K562 (cell line): Measurements from ENCODE around the gene SHISA6. TPM values are rescaled to one million over a fixed set of nuclear protein-coding genes. Genes with fewer than 3 reads are reported as not detected.

Source experiments
- ATAC-seq: fragments of 200-7000 bp; cut with Tn5 transposase; 3 replicates; pipeline ENCODE4 v1.9.1; 2020; ENCODE audit warnings: moderate library complexity
- BruUV-seq: library from RNA; stranded (reverse); fragments of 400-500 nt; replicated peaks from 2 replicates; lab custom pipeline; 2021; lab: Mats Ljungman, UMichigan
- CTCF ChIA-PET: fragments of 300-600 bp; formaldehyde crosslinking; extraction: SDS; loops from one replicate; lab custom pipeline; 2021; ENCODE audit warnings: low intra/inter-chr PET ratio; lab: Yijun Ruan, JAX
- POLR2A ChIA-PET: fragments of 300-600, 350-650 bp; sonication (Branson Sonifier 250); formaldehyde crosslinking; extraction: SDS; loops from one replicate; lab custom pipeline; 2021; ENCODE audit warnings: antibody characterized with exemption, inconsistent platforms; lab: Yijun Ruan, JAX
- DNase-seq, 4 experiments: peaks; one replicate each; pipeline versions ENCODE4 v3.0.0 to v3.0.0-alpha.2; 2011 to 2018; ENCODE audit warnings: low spot score in 3 of 4, mixed read lengths in 3 of 4; ENCODE audit errors: extremely low read depth in 1 of 4
- FAIRE-seq: peaks from 2 replicates; lab custom pipeline; 2011; peaks lifted over from hg19 to GRCh38; lab: Jason Lieb, UNC
- H2AFZ ChIP-seq: 2 replicates; pipeline ENCODE4 v1.6.0; 2011; ENCODE audit warnings: low read depth, low read length, control low read depth, inconsistent platforms
- H3K27ac ChIP-seq: fragments of 200-600 bp; 3 replicates; pipeline ENCODE4 v1.8.0; 2011; ENCODE audit warnings: low read depth, mild to moderate bottlenecking, control low read depth, inconsistent platforms, low read length, moderate library complexity, mixed read lengths; ENCODE audit errors: extremely low read depth
- H3K27me3 ChIP-seq, 2 experiments: fragments of 300-600 bp in 1 of 2; 2 replicates in 1 of 2; 3 replicates in 1 of 2; pipeline versions ENCODE4 v1.6.0 to v1.8.0; 2011; ENCODE audit warnings: inconsistent platforms in 2 of 2, low read length in 2 of 2, mild to moderate bottlenecking in 1 of 2, mixed read lengths in 1 of 2, moderate library complexity in 1 of 2; ENCODE audit not compliant: control insufficient read depth in 2 of 2, insufficient read depth in 2 of 2
- H3K36me3 ChIP-seq: fragments of 300-600 bp; 3 replicates; pipeline ENCODE4 v1.8.0; 2011; ENCODE audit warnings: mild to moderate bottlenecking, low read length, inconsistent platforms; ENCODE audit not compliant: control insufficient read depth, insufficient read depth
- H3K4me1 ChIP-seq, 2 experiments: fragments of 200-600 bp in 1 of 2; replicated peaks in 1 of 2; 2 replicates in 1 of 2; 3 replicates in 1 of 2; pipeline versions ENCODE4 v1.5.1 to v1.8.0; 2011; ENCODE audit warnings: inconsistent platforms in 2 of 2, low read length in 2 of 2, mild to moderate bottlenecking in 1 of 2, mixed read lengths in 1 of 2, moderate library complexity in 1 of 2; ENCODE audit not compliant: control insufficient read depth in 2 of 2, insufficient read depth in 2 of 2
- H3K4me2 ChIP-seq: 2 replicates; pipeline ENCODE4 v1.6.1; 2011; ENCODE audit warnings: low read length, control low read depth, inconsistent platforms, mixed read lengths; ENCODE audit not compliant: insufficient read depth
- H3K4me3 ChIP-seq: fragments of 200-600 bp; sonication (generic), shearing (Covaris generic); 2 replicates; pipeline ENCODE4 v1.5.1; 2016; ENCODE audit warnings: control low read depth, inconsistent platforms
- H3K79me2 ChIP-seq: fragments of 200-600 bp; 3 replicates; pipeline ENCODE4 v1.8.0; 2011; ENCODE audit warnings: low read length, inconsistent platforms; ENCODE audit not compliant: control insufficient read depth, insufficient read depth
- H3K9ac ChIP-seq, 2 experiments: 2 replicates each; pipeline versions ENCODE4 v1.6.0 to v1.6.1; 2011; ENCODE audit warnings: low read depth in 2 of 2, low read length in 2 of 2, control low read depth in 1 of 2, inconsistent platforms in 1 of 2, mild to moderate bottlenecking in 1 of 2, mixed read lengths in 1 of 2; ENCODE audit not compliant: insufficient read depth in 1 of 2
- H3K9me1 ChIP-seq: one replicate; pipeline ENCODE4 v1.6.0; 2011; ENCODE audit warnings: inconsistent platforms, mild to moderate bottlenecking, low read length, moderate library complexity; ENCODE audit not compliant: control insufficient read depth, insufficient read depth
- H3K9me3 ChIP-seq: replicated peaks from 2 replicates; pipeline ENCODE4 v1.5.1; 2011; ENCODE audit warnings: low read depth, low read length, inconsistent platforms; ENCODE audit not compliant: control insufficient read depth, insufficient read depth
- H4K20me1 ChIP-seq: replicated peaks from 2 replicates; pipeline ENCODE4 v1.6.1; 2011; ENCODE audit warnings: low read length, inconsistent platforms, mixed read lengths; ENCODE audit not compliant: control insufficient read depth, insufficient read depth
- ATF2 ChIP-seq: sonication (generic); formaldehyde crosslinking; IDR thresholded peaks from 2 replicates; pipeline ENCODE4 v1.8.1; 2022; ENCODE audit warnings: missing genetic modification reagents
- HCFC1 ChIP-seq: IDR thresholded peaks from 2 replicates; pipeline ENCODE4 v1.6.1; 2012; ENCODE audit warnings: low read depth, low read length, improper control_type of control experiment
- NELFE ChIP-seq: IDR thresholded peaks from 2 replicates; pipeline ENCODE4 v1.6.1; 2011; ENCODE audit warnings: mild to moderate bottlenecking; ENCODE audit not compliant: insufficient read depth, insufficient read length
- SMARCA4 ChIP-seq: fragments of 450-650 bp; IDR thresholded peaks from 2 replicates; pipeline ENCODE4 v1.6.1; 2016
- SNRNP70 ChIP-seq: fragments of 200-400 bp; formaldehyde crosslinking; optimal IDR thresholded peaks from 2 replicates; pipeline ENCODE3; 2017; ENCODE audit warnings: low read depth, low read length
- STAT5B ChIP-seq: fragments of 250-450 bp; sonication (Bioruptor Pico); IDR thresholded peaks from 2 replicates; pipeline ENCODE4 v1.8.0; 2021; ENCODE audit warnings: mild to moderate bottlenecking, inconsistent platforms
- TOE1 ChIP-seq, 2 experiments: fragments of 450-650 bp in 1 of 2; sonication (generic) in 1 of 2; formaldehyde crosslinking in 1 of 2; IDR thresholded peaks; 2 replicates each; pipeline versions ENCODE4 v1.7.1 to v1.8.0; 2016 to 2022; ENCODE audit warnings: borderline replicate concordance in 2 of 2, mild to moderate bottlenecking in 2 of 2, antibody characterized with exemption in 1 of 2, inconsistent platforms in 1 of 2, low read depth in 1 of 2, missing genetic modification reagents in 1 of 2, moderate library complexity in 1 of 2
- ZFP30 ChIP-seq: fragments of 250-450 bp; sonication (Bioruptor Pico); IDR thresholded peaks from 2 replicates; pipeline ENCODE4 v1.8.0; 2022; ENCODE audit warnings: moderate library complexity, mild to moderate bottlenecking, inconsistent platforms, borderline replicate concordance
- ZNF639 ChIP-seq, 2 experiments: fragments of 200-800 bp in 1 of 2; sonication (Bioruptor generic) in 1 of 2; sonication (generic) in 1 of 2; formaldehyde crosslinking in 1 of 2; IDR thresholded peaks in 1 of 2; conservative IDR thresholded peaks in 1 of 2; 2 replicates each; pipeline versions ENCODE4 v1.5.0 to v1.6.1; 2016 to 2020; ENCODE audit warnings: missing compliant biosample characterization in 1 of 2, missing genetic modification characterization in 1 of 2, missing genetic modification reagents in 1 of 2
- WGBS: fragments of 100-300 bp; shearing (Covaris generic); methylation state at CpG from one replicate; pipeline ENCODE4 v1.1.6; 2016; ENCODE audit warnings: low coverage, mixed read lengths; ENCODE audit not compliant: insufficient coverage; ENCODE audit errors: missing lambda C conversion rate; 5-methylcytosine and 5-hydroxymethylcytosine counted together
- in situ Hi-C: fragments of 300-500 bp; cut with MboI; formaldehyde crosslinking; loops from 4 replicates; pipeline ENCODE4 v1.15.0; 2018; ENCODE audit warnings: inconsistent platforms, mixed read lengths
- intact Hi-C: fragments of 100-400 bp; cut with micrococcal nuclease; formaldehyde crosslinking; loops from 2 replicates; pipeline ENCODE4 v1.14.2; 2022
- polyA plus RNA-seq, 8 experiments: library from polyadenylated mRNA; depleted of rRNA in 4 of 8; stranded (reverse) in 5 of 8; unstranded in 3 of 8; fragments of >200 nt; fragmentation: Nextera tagmentation in 2 of 8; fragmentation: Illumina TruSeq in 1 of 8; extraction: Ambion mirVana in 2 of 8; extraction: Trizol in 1 of 8; gene quantifications; 2 replicates each; pipeline versions ENCODE4 v1.2.1 to v1.2.3, GENCODE V29; 2011 to 2014; ENCODE audit warnings: inconsistent platforms in 1 of 8, missing spikeins in 1 of 8
- total RNA-seq, 7 experiments: library from RNA; depleted of rRNA in 6 of 7; stranded (reverse); fragments of >200 nt in 6 of 7; fragmentation: Illumina TruSeq in 2 of 7; extraction: Trizol in 2 of 7; gene quantifications; 2 replicates each; pipeline versions ENCODE4 v1.2.1 to v1.2.3, GENCODE V29; 2011 to 2021; ENCODE audit warnings: low replicate concordance in 1 of 7

Gene SHISA6
- total and polyA plus RNA-seq, 9 of the 15 experiments (the other 6 are each of a cell fraction or from before 2014, with no cell fraction given): not detected

GRCh38 chr17:11304568-11304967 is 63.6 kb downstream of the SHISA6 start (continued):
- TF ChIP-seq ATF2 (CRISPR knock-in tag) (no peak), ZNF639 (CRISPR knock-in tag; conservative IDR thresholded peaks at IDR 0.05 in 1 of 2, IDR thresholded peaks at IDR 0.05 in 1 of 2) (no peak), TOE1 (IDR thresholded peaks at IDR 0.05; ENCODE audit: borderline replicate concordance) (no peak), TOE1 (CRISPR knock-in tag; IDR thresholded peaks at IDR 0.05; ENCODE audit: borderline replicate concordance, low read depth) (no peak), SMARCA4 (no peak), ZFP30 (CRISPR knock-in tag) (no peak), SNRNP70 (no peak)

DNA sequence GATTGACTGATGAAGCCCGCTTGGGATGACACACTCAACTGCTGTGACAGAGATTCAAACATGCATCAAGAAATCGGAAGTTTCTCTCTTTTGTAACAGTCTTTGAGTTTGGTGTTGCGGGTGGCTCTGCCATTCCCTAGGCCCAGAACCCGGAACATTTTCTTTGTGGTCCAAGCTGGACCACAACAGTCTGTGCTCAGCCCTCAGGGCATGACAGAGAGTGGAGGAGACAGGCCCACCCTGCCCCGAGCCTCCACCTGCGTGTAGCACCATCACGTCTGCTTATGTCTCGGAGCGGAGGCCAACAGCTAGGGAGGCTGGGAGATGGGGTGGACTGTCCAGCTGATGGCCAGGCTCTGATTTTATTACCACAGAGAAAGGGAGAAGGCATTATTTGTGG is 64.5 kb downstream of the SHISA6 start:
- POLR2A ChIA-PET: no interaction called here
- in situ Hi-C loops (no loop called here), intact Hi-C loops (no loop called here)
- no peak for DNase-seq
- no peaks in the 10 kb centered on the region for H3K36me3 ChIP-seq
- H3K79me2 ChIP-seq: no peaks in the 10 kb centered on the region
- no peaks in the 10 kb centered on the region for H3K27me3 ChIP-seq
- no peaks in the 10 kb centered on the region for H3K9me1 ChIP-seq
- CTCF ChIA-PET: no interaction called here
- no peak overlapping the region for H3K9ac ChIP-seq
- no peak overlapping the region for H2AFZ ChIP-seq
- TF ChIP-seq NELFE: no peak
- TF ChIP-seq STAT5B: no peak
- no peak for TF ChIP-seq HCFC1
- no peaks in the 10 kb centered on the region for H4K20me1 ChIP-seq
- no TSS peak for BruUV-seq
- WGBS: 0% methylated on average over 7 of the region's 9 CpGs
- FAIRE-seq: no peak
- no peaks in the 10 kb centered on the region for H3K9me3 ChIP-seq
- no peaks in the 10 kb centered on the region for H3K4me1 ChIP-seq
- no peak overlapping the region for H3K4me3 ChIP-seq
- no peak overlapping the region for H3K4me2 ChIP-seq
- H3K27ac ChIP-seq: no peak overlapping the region
- ATAC-seq: no peak
